ENCODE measurements around the gene FBXO31.
"Not testable (repeated sequence)": the region's sequence is repeated elsewhere in the genome, so short reads cannot be mapped to it uniquely, and the experiment has no call there.

GRCh38 chr16:87389914-87390313, 6.3 kb upstream of the FBXO31 start:
- not testable (repeated sequence) for TF ChIP-seq EZH2phosphoT487 (IDR thresholded peaks at IDR 0.05; ENCODE audit: insufficient read depth, low read depth); EZH2 (IDR thresholded peaks at IDR 0.05; ENCODE audit: insufficient read depth, poor library complexity, severe bottlenecking)
